Fibroblast of skin of abdomen (primary cell): ENCODE results near the gene POLR1B. TPM values are rescaled to one million over a fixed set of nuclear protein-coding genes. Genes with fewer than 3 reads are reported as not detected.
"Not testable (repeated sequence)": the region's sequence is repeated elsewhere in the genome, so short reads cannot be mapped to it uniquely, and the experiment has no call there.

Experiments used
- DNase-seq: peaks from one replicate; pipeline ENCODE4 v3.0.0-alpha.2; 2013
- polyA plus RNA-seq, 2 experiments: library from polyadenylated mRNA; unstranded; fragments of 120-200 nt; gene quantifications; one replicate each; pipeline ENCODE4 v1.2.1, GENCODE V29; 2013; ENCODE audit not compliant: insufficient read length in 2 of 2

Gene POLR1B
- 10.0 TPM for polyA plus RNA-seq (2013, experiment 1 of 2; ENCODE audit: insufficient read length)
- polyA plus RNA-seq (2013, experiment 2 of 2; ENCODE audit: insufficient read length) = 10.8 TPM

- DNase-seq = peak; percentile 77
Observed at GRCh38 chr2:112542123-112542983, at the start of gene POLR1B. Gene POLR1B (plus strand): TSS chr2:112542465. CDS start chr2:112542495, 30 bp downstream.

- DNase-seq = no peak
Observed at GRCh38 chr2:112493048-112493447, 49.2 kb upstream of the POLR1B start.

GRCh38 chr2:112493858-112494648 lies 48.2 kb upstream of the POLR1B start:
- peak; percentile 69 for DNase-seq

- DNase-seq = no peak
Observed at GRCh38 chr2:112494828-112495227, 47.4 kb upstream of the POLR1B start.

GRCh38 chr2:112495878-112496277 lies 46.4 kb upstream of the POLR1B start:
- DNase-seq = not testable (repeated sequence)

- DNase-seq = peak; percentile 39
Observed at GRCh38 chr2:112500850-112501484, 41.3 kb upstream of the POLR1B start.

- not testable (repeated sequence) for DNase-seq
Observed at GRCh38 chr2:112509239-112509998, 32.8 kb upstream of the POLR1B start.

- DNase-seq = no peak
Observed at GRCh38 chr2:112516801-112517200, 25.5 kb upstream of the POLR1B start.

GRCh38 chr2:112518807-112519206 lies 23.5 kb upstream of the POLR1B start:
- no peak for DNase-seq

- no peak for DNase-seq
Observed at GRCh38 chr2:112519506-112519905, 22.8 kb upstream of the POLR1B start.

GRCh38 chr2:112520234-112520783 lies 22.0 kb upstream of the POLR1B start:
- no peak for DNase-seq

- DNase-seq = no peak
Observed at GRCh38 chr2:112523291-112523777, 18.9 kb upstream of the POLR1B start.

- not testable (repeated sequence) for DNase-seq
Observed at GRCh38 chr2:112524276-112524675, 18.0 kb upstream of the POLR1B start.

GRCh38 chr2:112528541-112528940 lies 13.7 kb upstream of the POLR1B start:
- DNase-seq = no peak

- no peak for DNase-seq
Observed at GRCh38 chr2:112529757-112530156, 12.5 kb upstream of the POLR1B start.

- no peak for DNase-seq
Observed at GRCh38 chr2:112530728-112531127, 11.5 kb upstream of the POLR1B start.

GRCh38 chr2:112534826-112535225 lies 7.4 kb upstream of the POLR1B start:
- no peak for DNase-seq

- not testable (repeated sequence) for DNase-seq
Observed at GRCh38 chr2:112536665-112537064, 5.6 kb upstream of the POLR1B start.

- DNase-seq = no peak
Observed at GRCh38 chr2:112539306-112539705, 3.0 kb upstream of the POLR1B start.

- no peak for DNase-seq
Observed at GRCh38 chr2:112540906-112541305, 1.4 kb upstream of the POLR1B start.

GRCh38 chr2:112541315-112542122 lies 746 bp upstream of the POLR1B start:
- peak; percentile 68 for DNase-seq
